Dermis microvascular lymphatic vessel endothelial cell (primary cell): ENCODE data around the gene SIGLEC1. TPM values are rescaled to one million over a fixed set of nuclear protein-coding genes. Genes with fewer than 3 reads are reported as not detected.
A peak's percentile ranks its signal among the peaks of the same experiment; 100 is the strongest.

Experiments used
- DNase-seq, 2 donors: peaks; one replicate each; pipeline versions ENCODE4 v3.0.0 to v3.0.0-alpha.2; 2010; ENCODE audit warnings: low read depth in 2 of 2
- total RNA-seq: library from RNA; depleted of rRNA; stranded (reverse); fragments of >200 nt; gene quantifications from 2 replicates; pipeline ENCODE4 v1.2.1, GENCODE V29; 2014

SIGLEC1 gene
- total RNA-seq, 1 donor from 2014 or later, result not detected

DNA sequence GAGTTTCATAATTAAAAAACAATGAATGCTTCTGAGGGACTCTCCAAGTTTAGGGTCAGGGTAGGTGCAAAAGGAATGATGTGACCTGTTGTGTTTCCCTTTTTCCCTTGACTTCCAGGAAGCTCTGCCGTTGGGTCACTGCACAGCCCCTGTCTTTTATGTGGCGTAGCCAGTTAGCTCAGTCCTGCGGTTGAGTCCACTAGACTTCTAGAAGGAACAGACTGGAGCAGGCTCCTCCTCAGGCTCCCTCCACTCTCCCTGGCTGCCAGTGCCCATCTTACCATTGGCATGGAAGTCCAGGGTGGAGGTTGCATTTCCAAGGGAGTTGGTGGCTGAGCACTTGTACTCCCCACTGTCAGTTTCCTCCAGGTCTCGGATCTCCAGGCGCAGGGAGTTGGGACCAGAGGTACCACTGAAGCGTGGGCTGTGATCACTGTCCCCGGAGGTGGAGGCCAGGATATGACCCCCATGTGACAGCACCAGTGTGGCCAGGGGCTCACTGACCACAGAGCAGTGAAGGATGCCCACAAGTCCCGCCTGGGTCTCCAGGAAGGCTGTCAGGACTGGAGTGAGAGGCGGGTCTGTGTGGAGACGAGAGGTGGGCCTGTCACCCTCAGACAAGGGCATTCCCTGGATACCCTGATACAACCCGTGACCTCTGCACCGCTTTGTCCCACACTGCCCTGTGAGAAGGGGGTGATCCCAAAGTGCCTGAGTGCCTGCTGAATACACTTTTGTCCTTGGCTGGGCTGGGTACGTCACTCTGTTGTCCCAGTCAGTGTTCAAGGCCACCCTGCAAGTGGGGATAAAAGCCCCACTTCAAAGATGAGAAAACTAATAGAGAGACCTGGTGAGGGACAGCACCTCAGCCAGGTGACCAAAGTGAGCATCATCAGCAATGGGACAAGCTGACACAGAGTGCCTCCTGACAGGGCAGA lies 11.1 kb downstream of the SIGLEC1 start:
- DNase-seq, result no peak

DNA sequence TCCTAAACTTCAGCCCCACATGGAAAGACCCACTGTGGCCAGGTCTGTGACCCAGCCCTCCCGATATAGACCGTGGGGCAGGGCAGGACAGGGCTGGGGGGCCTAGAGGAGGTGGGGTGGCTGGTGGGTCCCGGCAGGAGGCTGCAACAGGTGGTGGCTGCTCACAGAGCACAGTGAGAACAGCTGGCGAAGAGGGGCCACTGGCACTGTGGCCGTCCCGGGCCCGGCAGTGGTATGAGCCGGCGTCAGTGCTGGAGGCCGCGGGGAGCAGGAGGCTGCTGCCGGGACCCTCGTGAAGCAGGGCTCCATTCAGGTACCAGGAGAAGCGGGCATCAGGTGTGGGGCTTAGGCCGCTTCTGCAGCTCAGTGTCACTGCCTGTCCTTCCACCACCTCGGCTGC lies 13.4 kb downstream of the SIGLEC1 start:
- DNase-seq, result no peak

DNA sequence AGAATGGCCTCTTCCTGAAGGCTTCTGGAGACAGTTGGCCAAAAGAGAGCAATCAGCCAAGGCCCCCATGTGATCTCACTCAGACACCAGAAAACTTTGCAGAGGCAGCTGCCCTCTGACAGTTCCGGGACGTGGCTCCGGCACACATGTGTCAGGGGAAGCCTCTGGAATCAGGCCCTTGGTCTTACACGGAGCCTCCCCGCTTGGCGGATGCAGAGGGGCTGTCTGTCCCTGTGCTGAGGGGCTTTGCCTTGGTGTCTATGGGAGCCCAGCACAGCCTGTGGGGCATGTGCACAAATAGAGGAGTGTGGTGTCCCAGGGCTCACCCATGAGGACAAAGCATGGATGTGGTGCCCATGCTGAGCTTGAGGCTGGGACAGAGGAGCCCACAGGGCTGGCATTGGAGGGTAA lies 13.8 kb downstream of the SIGLEC1 start:
- no peak for DNase-seq

DNA sequence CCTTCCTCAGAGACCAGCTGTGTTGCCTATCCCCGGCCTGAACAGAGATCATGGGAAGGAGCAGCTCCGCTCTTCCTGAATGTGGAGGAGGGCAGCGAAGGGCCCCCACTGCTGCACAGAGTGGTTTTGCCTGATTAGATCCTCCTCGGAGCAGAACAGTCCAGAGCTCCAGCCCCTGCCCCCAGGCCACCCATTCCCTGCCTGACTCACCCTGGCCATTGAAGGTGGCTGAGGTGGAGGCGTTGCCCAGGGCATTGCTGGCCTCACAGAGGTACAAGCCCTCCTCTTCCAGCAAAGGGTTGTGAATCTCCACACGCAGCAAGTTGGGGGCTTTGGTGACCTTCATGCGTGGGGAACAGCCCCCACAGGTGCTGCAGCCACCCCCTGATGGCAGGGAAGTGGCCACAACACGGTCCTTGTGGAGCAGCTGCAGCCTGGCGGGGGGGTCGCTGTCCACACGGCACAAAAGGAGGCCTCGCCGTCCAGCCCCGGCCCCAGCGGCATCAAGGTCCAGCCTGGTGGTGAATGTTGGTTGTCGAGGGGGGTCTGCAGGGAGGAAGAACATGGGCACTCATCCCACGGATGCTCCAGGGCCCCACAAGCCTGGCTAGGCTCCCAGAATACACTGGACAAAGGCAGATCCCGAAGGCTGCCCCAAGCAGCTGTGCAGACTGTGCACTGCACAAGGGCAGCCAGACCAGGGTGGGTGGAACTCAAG lies 14.7 kb downstream of the SIGLEC1 start:
- DNase-seq, result no peak

DNA sequence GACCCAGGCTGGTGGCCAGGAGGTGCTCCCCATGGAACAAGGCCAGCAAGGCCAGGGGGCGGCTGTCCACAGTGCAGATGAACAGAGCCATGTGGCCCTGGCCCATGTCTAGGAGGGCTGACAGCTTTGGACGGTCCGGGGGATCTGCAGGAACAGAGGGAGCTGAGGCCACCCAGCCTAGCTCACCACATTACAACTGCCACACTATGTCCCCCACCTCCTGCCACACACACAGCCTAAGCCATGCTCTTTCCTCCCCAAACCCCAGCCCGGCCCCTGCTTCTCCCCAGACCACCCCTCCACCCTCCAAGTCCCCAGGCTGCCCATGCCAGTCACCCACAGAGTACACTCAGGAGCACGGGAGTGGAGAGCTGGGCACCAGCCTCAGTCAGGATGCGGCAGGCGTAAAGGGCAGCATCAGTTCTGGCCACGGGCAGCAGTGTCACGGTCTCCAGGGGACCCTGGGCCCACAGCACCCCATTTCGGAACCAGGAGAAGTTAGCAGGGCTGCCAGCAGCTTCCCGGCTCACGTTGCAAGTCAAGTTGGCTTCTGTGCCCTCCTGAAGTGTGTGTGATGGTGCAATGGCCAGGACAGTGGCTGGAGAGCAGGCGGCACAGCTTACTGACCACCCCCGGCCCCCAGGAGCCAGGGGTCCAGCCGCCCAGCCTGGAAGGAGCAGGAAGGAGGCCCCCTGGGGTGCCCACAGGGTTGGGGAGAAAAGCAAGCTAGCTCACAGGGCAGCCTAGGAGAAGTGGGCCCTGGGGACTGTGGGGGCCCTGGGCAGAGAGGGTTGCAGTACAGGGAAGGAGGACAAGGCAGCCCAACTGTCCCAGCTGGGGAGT lies 15.4 kb downstream of the SIGLEC1 start:
- DNase-seq, result no peak

DNA sequence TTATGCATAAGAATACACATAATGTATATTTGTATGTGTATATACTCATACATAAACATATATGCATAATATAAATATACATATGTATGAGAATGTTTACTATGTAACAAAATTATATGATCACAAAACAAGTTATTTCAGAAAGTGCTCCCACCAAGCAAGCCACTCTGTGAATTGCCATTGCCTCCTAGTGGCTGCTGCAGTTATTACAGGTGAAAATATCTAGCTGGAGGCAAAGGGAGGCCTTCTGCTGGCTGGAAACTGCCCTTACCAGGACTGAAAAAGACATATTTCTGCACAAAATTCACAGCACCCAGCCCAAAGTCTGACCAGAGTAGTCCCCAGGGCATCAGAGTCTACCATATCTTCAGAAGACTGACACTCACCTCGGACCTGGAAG lies 16.2 kb downstream of the SIGLEC1 start:
- DNase-seq, result no peak

DNA sequence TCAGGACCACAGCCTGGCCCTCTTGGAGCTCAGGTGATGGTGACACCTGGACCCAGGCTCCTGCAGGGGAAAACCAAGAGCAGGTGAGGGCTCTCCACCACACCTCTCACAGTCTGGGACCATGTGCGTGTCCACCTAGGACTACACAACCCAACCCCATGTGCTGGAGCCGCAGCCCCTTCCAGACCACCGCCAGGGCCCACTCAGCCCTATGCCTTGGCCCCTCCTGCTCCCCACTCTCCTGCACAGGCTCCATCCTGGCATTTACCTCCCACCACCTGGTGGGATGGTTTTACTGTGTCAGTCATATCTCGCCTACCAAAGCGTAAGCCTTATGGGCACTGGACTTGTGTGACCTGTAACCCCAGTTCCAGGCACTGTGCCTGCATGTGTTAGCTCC lies 17.5 kb downstream of the SIGLEC1 start:
- DNase-seq, result no peak

DNA sequence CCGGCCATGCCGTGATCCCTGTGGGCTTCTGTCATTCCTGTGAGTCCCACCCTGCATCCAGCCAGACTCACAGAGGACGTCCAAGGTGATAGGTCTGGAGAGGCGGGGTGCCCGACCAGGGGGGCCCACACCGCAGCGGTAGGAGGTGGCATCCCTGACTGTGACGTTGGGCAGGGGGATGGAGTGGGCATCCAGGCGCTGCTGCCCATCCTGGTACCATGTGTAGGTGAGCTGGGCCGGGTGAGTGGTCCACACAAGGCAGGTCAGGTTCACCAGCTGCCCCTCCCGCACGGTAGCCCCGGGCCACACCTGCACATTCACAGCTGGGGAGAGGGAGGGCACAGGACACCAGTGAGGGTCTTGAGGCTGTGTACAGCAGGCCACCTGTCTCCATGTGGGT lies 19.0 kb downstream of the SIGLEC1 start:
- no peak for DNase-seq

DNA sequence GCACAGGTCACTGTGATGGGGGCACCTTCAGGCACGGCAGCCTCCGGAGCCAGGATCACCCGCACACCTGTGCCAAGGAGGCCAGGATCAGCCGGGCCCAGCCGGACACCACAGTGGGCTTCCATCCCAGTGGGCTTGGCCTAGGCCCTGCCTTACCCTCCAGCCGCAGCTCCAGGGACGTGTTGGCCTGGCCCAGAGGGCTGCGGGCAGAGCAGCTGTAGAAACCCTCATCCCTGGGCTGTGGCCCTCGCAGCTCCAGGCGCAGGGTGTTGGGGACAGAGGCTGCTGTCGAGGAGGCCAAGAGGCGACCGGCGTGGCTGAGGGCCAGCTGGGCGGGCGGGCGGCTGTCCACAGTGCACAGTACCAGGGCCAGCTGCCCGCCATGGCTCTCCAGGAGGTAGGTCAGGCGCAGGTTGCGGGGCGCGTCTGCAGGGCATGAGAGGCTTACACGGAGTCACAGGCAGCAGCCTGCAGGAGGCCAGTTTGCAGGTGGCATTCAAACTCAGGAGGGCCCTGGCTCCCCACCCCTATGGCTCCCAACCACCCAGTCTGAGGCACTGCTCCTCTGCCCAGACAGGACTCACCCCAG lies 19.6 kb downstream of the SIGLEC1 start:
- no peak for DNase-seq

DNA sequence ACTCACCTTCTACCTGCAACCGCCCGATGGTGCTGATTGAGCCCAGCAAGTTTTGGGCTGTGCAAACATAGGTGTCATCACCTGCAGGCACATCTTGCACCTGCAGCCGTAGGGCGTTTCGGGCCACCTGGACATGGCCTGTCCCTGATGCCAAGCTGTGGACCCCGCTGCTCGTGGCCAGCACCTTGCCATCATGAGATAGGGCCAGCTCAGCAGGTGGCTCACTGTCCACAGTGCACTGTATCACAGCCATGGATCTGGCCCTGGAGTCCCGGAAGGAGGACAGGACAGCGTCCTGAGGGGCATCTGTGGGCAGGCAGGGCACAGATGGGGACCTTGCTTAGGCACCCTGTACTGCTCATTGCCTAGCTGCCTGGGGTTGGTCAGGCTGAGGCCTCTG lies 20.5 kb downstream of the SIGLEC1 start:
- no peak for DNase-seq

DNA sequence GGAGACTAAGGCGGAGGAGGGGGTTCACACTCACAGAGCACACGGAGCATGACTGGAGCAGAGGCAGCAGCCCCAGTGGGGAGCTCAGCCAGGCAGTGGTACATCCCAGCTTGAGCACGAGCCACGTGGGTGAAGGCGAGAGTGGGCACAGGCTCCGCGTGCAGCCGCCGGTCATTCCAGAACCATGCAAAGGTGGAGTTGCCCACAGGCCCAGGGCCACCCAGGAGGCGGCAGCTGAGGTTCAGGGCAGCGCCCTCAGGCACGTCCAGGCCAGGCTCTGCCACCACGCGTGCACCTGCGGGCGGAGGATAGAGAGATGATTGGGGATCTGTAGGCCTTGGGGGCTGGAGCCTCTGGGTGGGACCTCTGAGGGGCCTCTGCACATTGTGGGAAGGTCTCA lies 21.1 kb downstream of the SIGLEC1 start:
- no peak for DNase-seq

DNA sequence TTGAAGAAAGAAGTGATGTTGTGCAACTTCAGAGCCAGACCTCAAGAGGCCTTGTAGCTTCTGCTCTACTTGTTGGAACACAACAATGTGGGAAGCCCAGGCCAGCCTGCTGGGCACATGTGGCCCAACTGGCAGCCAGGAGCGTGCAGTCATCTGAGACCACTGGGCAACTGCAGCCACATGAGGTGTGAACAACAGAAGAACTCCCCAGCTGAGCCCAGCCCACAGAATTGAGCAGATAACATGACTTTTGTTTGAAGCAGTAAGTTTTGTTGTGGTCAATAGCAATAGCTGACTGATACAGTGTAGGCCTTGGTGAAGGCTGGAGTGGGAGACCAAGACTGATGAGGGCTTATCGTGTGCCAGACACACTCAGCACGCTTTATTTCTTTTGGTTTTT lies 22.0 kb downstream of the SIGLEC1 start:
- DNase-seq, result no peak

DNA sequence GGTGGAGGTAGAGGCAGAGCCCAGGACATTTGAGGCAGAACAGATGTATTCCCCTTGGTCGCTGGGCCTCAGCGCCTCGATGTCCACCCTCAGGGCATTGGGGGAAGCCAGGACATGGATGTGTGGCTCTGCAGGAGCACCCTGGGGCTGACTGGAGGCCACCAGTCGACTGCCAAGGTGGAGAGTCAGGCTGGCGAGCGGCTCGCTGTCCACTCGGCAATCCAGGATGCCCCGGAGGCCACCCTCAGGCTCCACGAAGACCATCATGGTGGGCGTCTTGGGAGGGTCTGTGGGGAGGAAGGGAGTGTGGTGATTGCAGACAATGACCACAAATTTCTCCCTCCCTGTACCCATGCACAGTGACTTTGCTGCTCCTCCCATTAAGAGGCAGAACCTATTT lies 22.4 kb downstream of the SIGLEC1 start:
- no peak for DNase-seq

DNA sequence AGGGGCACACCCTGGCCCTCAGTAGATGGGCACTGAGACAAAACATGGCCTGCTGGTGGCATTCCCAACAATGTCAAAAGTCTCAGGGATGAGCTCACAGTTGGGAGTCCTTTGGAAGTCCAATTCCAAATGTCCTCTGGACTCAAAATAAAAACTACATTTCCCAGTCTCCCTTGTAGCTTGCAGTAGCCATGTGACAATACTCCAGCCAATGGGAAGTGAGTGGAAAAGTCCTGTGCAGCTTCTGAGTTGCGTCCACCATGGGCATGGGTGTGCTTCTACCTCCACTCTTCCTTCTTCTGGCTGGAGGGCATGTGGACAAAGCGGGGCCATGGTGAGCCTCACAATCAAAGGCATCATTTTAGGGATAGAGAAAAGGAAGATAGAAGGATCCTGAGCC lies 24.7 kb downstream of the SIGLEC1 start:
- DNase-seq, result peak; percentile 27 to 38

DNA sequence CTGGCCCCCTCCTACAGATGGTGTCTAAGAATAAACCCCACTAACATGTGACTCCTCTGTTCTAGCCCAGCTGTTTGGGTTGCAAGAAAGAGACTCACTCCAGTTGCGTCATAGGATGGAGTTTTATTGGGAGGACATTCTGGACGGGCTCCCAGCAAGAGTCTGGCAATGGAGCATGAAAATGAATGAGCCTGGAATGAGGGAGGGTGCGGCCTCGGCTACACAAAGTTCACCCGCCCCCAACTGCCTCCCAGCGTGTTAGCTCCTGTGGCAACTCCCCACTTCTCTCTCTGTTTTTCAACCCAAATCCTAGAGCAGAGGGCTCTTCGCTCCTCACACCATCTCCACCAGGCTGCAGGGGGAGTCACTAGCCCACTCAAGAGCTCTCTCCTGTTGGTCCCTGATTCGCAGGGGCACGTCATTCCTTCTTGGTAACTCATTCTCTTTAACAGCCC lies 25.5 kb downstream of the SIGLEC1 start:
- no peak for DNase-seq

DNA sequence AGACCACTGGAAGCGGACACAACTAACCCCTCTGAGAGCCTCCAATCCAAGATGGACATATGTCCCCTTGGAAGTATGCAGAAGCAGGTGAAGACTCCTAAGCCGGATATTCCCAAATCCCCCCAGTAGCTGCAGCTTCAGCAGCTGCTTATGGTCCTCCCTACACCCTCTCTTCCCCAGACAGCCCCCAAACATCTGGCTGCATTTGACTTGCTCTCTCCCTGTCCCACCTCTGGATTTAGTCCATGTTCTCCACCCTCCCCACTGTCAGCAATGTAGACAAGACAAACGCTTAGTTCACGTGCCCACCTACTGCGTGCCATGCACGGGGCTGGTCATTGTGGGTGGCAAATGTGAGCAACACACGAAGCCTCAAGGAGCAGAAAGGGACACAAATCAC lies 26.0 kb downstream of the SIGLEC1 start:
- no peak for DNase-seq

DNA sequence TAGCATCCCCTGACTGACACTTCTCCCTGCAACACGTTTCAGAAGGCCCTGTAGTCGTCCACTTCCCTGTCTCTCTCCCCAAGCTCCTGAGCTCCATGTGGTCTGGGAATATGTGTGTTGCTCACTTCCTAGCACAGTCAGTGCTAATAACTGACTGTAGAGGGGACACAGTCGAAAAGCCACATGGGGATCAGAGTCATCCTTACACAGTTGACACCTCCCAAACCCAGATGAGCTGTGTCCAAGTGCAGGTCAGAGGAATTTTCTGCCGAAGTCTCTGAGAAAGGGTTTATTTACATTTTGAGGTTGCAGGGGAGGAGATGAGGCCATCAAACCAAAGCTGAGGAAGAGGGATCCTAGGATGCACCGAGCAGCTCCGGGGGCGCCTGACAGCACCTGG lies 27.1 kb downstream of the SIGLEC1 start:
- DNase-seq, result no peak

DNA sequence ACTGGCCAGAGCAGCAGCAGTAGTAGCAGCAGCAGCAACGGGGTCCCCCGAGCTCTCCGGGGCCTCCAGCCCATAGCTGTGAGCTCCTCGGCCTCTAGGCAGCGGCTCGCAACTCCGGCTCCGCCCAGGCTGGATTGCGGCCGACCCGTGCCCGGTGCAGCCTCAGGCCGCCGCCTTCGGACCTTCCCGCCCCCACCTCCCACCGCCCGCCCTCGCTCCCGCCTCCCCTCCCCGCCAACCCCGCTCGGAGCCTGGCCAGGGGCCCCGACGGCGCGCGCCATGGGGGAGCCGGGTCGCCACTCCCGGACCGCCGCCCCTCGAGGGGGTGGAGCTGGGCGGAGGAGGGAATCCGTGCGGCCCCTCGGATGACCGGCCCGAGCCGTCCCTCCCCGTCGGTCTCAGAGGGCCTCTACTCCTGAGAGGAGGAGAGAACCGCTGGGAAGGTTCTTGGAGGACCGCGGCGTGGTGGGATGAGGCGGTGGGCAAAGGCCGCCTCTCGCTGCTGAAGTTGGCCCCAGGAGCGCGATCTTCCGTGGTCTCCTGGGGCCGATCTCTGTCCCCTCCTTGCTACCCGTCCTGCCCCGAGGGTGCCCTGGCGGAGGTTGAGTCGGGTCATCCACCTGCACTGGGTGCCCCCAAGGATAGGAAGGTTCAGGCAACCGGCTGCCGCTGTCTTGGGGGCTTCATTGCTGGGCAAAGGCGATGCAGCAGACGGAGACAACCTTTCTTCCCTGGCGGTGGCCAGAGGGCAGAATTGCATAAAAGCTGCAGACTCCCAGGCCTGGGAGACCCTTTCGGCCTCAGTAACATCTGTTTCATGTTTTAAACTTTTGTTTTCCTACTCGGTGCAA lies 30.2 kb downstream of the SIGLEC1 start, which contains the start of gene ADAM33:
ADAM33 (minus strand) TSS at position 80 of the 851 bp plus-strand sequence; CDS start at position 74, 6 bp downstream.
- no peak for DNase-seq

DNA sequence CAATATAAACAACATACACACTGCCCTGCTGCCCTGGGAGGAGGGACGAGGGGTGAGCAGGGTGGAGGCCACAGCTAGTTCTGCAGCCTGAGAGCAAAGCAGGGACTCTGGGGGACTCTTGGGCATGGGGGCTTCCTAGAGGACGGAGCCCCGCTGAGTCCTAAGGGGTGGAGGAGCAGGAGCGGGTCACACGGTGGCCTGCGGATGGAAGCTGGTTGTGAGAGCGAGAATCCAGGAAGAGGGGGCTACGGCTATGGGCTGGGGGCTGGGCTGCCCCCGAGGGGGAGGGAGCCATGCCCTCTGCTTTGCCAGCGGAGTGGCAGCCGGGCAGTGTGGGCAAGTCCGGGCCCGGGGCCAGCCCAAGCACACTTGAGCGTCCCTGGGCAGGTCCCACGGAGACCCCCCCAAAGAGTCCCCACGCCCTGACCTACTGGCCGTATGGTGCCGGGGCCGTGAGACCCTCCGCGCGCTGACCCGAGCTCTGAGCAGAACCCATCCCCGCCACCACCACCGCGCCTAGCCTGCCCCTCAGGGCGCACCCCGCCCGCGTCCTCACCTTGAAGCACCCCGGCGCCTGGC lies 31.0 kb downstream of the SIGLEC1 start:
- DNase-seq, result no peak
